Left ventricle myocardium inferior (tissue), 1 donor: Measurements from ENCODE around the gene HEATR3. TPM values are rescaled to one million over a fixed set of nuclear protein-coding genes. Genes with fewer than 3 reads are reported as not detected.

Experiments
- DNase-seq: peaks from one replicate; pipeline ENCODE4 v3.0.0-alpha.2; 2020
- H3K27ac ChIP-seq: fragments of 200-600 bp; replicated peaks from 2 replicates; pipeline ENCODE4 v1.8.0; 2021
- H3K27me3 ChIP-seq: fragments of 200-600 bp; 2 replicates; pipeline ENCODE4 v1.8.0; 2021; ENCODE audit warnings: low read depth
- H3K36me3 ChIP-seq: fragments of 200-600 bp; 2 replicates; pipeline ENCODE4 v1.8.0; 2021
- H3K4me1 ChIP-seq: fragments of 200-600 bp; 2 replicates; pipeline ENCODE4 v1.8.0; 2021
- H3K4me3 ChIP-seq: fragments of 200-600 bp; 2 replicates; pipeline ENCODE4 v1.8.0; 2021; ENCODE audit warnings: mild to moderate bottlenecking, moderate library complexity
- H3K9me3 ChIP-seq: fragments of 200-600 bp; replicated peaks from 2 replicates; pipeline ENCODE4 v1.8.0; 2021
- CTCF ChIP-seq: fragments of 200-600 bp; IDR thresholded peaks from 2 replicates; pipeline ENCODE4 v1.8.0; 2021; ENCODE audit warnings: antibody characterized with exemption, mild to moderate bottlenecking, borderline replicate concordance
- intact Hi-C: fragments of 100-400 bp; cut with micrococcal nuclease; formaldehyde crosslinking; loops from one replicate; pipeline ENCODE4 v1.11.0; 2022
- total RNA-seq: library from RNA; stranded (reverse); fragmentation: NEBNext Ultra II Directional; extraction: Animal tissue kit (Norgen Biotek cat#: 25700); gene quantifications from one replicate; pipeline ENCODE4 v1.2.1, GENCODE V29; 2021
- donor health status: DM: no; HTN: yes; CAD: no; lungs with severe emphysema.

The HEATR3 gene
- total RNA-seq, 1 donor from 2014 or later: 9.0 TPM

GRCh38 chr16:50088302-50088701 lies 22.5 kb downstream of the HEATR3 start:
- intact Hi-C loops: no loop called here
- H3K9me3 ChIP-seq: no peaks in the 10 kb centered on the region
- no peaks in the 10 kb centered on the region for H3K27me3 ChIP-seq
- TF ChIP-seq CTCF: no peak
- DNase-seq: no peak
- peaks cover 71% of the 10 kb centered on the region for H3K36me3 ChIP-seq
- no peak overlapping the region for H3K27ac ChIP-seq
- no peak overlapping the region for H3K4me3 ChIP-seq
- no peaks in the 10 kb centered on the region for H3K4me1 ChIP-seq

GRCh38 chr16:50092891-50093290 lies 27.1 kb downstream of the HEATR3 start:
- peaks cover 51% of the 10 kb centered on the region for H3K36me3 ChIP-seq
- no peak for TF ChIP-seq CTCF
- no peaks in the 10 kb centered on the region for H3K9me3 ChIP-seq
- no peak overlapping the region for H3K4me3 ChIP-seq
- intact Hi-C loops: no loop called here
- H3K27ac ChIP-seq: no peak overlapping the region
- H3K4me1 ChIP-seq: peaks cover 4% of the 10 kb centered on the region
- no peak for DNase-seq
- H3K27me3 ChIP-seq: no peaks in the 10 kb centered on the region

DNA sequence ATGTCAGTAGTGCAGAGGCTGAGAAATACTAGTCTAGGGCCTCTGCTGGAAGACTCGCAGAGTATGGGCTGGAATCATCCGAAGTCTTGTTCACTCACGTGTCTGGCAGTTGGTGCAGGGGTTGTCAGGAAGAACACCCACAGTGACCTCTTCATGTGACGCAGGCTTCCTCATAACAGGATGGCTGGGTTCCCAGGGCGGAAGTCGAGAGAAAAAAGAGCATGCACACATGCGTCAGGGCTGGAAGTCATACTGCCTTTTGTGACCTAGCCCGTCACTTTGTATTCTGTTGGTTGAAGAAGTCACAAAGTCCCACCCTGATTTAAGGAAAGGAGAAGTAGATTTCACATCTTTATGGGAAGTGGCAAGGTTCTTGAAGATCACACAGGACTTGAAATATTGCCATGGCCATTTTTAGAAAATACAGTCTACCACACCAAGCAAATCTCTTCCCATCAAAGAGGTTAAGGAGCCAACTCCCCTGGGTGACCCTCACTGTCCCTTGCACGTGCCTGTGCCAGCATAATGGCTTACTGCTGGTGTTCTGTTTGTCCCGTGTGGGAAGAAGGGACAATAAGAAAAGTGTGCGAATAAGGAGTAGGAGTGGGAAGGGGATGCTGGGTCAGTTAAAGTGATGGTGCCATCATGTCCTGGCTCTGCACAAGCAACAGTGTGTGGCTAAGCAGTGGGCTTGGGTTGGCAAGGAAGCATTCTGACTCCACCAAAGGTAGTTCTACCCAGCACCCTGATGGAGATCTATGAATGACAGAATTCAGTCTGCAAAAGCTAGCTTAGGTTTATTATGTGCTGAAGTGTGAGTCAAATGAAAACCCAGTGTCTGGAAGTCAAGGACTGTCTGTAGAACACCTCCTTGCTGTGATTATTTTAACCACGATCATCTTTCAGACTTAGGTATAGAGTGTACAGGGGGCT lies 28.1 kb downstream of the HEATR3 start:
- Histone ChIP-seq H3K36me3 (peaks cover 42% of the 10 kb centered on the region), H3K4me3 (no peak overlapping the region), H3K9me3 (no peaks in the 10 kb centered on the region), H3K27me3 (no peaks in the 10 kb centered on the region), H3K27ac (peak overlapping the region; percentile 24), H3K4me1 (peaks cover 4% of the 10 kb centered on the region)
- no peak for TF ChIP-seq CTCF
- intact Hi-C loops: no loop called here
- peak; percentile 54 for DNase-seq

DNA sequence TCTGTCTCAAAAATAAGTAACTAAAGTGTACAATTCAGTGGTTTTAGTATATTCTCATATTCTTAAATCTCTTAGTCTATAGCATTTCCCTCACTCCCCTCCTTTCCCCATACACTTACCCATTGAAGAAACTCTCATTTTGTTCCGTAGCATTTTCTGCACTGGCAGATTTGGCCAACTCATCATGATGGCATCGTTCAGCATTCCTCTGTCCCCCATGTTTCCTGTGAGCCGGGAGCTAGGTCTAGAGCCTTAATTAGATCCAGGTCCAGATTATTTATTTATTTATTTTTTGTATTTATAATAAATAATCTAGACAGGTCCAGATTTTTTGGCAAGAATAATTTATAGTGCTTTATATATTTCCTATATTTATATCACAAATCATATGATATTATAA lies 31.0 kb downstream of the HEATR3 start:
- Histone ChIP-seq H3K9me3 (no peaks in the 10 kb centered on the region), H3K27me3 (no peaks in the 10 kb centered on the region), H3K27ac (no peak overlapping the region), H3K36me3 (peaks cover 56% of the 10 kb centered on the region), H3K4me1 (peaks cover 4% of the 10 kb centered on the region), H3K4me3 (no peak overlapping the region)
- TF ChIP-seq CTCF: no peak
- no peak for DNase-seq
- intact Hi-C loops: no loop called here

DNA sequence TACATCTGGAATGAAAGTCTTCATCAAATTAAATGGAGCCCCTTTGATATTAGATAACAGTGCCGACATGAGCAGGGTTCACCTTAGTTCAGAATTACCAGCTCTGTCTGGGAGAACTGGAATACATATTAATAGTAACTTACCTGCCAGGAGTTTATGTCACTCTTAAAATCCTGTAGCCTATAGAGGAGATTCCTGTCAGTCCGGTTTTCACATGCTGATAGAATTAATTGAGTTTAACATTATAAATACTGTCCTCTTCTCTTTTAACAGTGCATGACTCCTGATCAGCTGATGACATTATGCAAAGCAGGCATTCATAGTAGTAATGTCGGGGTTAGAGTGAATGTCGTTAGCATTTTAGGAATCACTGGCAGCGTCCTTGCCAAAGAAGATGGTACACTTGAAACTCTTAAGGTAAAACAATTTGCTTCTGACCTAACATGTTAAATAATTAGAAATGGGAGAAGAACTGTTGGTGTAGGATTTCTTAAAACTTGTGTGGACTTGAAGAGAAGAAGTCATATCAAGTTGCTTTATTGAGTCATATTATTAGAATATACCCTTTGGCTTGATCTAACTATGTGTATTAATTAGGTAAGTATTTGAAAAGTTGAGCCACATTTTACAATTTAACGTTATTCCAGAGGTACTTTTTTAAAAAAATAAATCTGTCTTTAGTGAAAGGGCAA lies 34.3 kb downstream of the HEATR3 start:
- DNase-seq: no peak
- Histone ChIP-seq H3K27ac (no peak overlapping the region), H3K9me3 (no peaks in the 10 kb centered on the region), H3K36me3 (peaks cover 82% of the 10 kb centered on the region), H3K4me1 (no peaks in the 10 kb centered on the region), H3K4me3 (no peak overlapping the region), H3K27me3 (no peaks in the 10 kb centered on the region)
- intact Hi-C loops: no loop called here
- no peak for TF ChIP-seq CTCF
